GM21367 (cell line): ENCODE results near the gene PGGHG.
"Not testable (repeated sequence)": the region's sequence is repeated elsewhere in the genome, so short reads cannot be mapped to it uniquely, and the experiment has no call there.

Experiments used
- ATAC-seq: cut with Tn5 transposase; IDR thresholded peaks from one replicate; pipeline ENCODE4 v1.9.1; 2021; ENCODE audit not compliant: unreplicated experiment

PGGHG gene

GRCh38 chr11:296171-297050 is 7.5 kb downstream of the PGGHG start:
- no peak for ATAC-seq

DNA sequence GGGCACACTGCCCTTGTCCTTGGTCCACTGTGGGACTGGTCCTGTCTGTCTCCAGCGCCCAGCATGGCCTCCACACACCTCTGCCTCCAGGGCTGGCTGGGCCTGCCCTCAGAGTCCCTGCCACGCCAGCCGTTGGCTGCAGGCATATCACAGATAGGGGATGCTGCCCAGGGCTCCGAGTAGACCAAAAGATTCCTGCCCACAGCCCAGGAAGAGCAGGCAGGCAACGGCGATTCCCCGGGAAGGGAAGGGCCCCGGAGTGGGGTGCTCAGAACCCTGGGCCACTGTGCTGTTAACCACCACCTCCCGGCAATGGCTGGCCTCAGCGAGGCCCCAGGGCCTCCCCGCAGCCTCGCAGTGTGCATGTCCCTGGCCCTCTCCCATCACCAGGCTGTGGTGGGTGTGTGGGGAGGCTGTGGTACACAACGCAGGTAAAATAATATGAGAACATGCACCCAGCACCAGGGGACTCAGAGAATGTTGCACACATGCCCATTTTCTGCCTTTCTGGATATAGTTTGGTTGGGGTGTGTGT is 8.2 kb downstream of the PGGHG start:
- ATAC-seq, result no peak

DNA sequence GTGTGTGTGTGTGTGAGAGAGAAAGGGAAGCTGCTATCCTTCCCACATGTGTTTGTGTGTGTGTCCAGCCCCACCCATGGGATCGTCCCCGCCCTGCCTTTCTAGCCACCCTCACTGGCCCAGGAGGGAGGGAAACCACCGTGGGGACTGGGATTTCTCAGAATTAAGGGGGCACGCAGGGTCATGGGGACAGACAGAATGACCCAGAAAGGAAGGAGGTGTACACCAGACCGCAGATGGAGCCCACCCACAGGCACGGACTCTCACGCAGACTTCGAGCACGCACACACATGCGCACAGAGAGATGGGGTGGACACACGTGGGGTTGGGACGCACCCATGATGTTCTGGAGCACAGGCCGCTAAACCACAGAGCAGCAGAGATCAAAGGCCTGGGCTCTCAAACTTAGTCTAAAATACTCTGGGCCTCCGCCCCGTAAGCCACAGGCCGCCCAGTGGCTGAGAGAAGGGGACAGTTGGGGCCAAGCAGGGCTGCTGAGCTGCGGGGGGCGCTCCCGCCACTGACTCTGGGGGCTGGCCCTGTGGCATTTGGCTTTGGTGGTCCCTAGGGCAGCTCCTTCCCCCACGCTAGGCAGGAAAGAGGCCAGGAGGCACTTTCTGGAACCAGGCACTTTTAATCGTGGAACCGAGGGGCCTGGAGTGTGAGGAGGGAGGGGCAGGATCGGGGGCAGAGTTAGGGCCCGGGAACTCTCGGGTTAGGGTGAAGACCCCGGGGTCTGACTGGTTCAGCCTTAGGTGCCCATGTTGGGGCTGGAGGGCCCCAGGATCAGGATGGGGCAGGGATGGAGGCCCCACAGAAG is 8.9 kb downstream of the PGGHG start:
- ATAC-seq, result no peak

- ATAC-seq, result no peak
Measured at GRCh38 chr11:298406-299065, 9.6 kb downstream of the PGGHG start.

GRCh38 chr11:299081-299891 is 10.4 kb downstream of the PGGHG start, which contains the start of gene IFITM5:
Gene IFITM5 (minus strand): TSS chr11:299526. CDS start chr11:299490, 36 bp downstream.
- ATAC-seq, result no peak

DNA sequence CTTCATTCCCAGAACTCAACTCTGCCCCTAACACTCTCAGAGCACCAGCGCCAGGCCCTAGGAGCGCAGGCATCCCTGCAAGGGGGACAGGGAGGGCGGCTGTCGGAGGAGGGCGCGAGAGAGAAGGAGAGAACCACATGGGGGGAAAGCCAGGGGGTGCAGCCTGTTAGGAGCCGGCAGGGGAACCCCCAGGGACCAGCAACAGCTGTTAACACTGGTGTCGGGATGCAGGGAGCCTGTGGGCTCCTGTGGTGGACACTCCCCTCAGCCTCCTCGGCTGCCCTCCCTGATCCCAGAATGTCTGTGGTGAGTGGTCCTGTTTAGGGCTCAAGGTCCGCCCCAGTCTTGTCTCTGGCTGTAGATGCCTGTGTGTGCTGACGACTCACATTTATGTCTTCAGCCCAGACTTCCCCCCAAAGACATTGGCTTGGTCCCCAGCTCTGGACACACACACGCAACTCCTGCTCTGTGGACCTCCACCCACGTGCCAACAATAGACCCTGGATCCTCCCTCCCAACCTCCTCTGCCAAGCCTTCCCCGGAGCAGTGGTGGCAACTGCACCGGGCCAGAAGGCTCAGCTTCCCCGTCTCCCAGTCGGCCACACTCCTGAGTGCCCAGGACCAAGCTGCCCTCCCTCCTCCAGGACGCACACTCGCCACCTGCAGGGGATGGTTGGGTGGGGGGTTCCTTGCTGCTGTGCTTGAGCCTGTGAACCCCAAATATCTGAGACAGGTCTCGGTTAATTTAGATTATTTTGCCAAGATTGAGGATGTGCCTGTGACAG is 11.2 kb downstream of the PGGHG start:
- no peak for ATAC-seq

- ATAC-seq, result no peak
Measured at GRCh38 chr11:303363-303762, 14.4 kb downstream of the PGGHG start.

GRCh38 chr11:304061-304506 is 15.2 kb downstream of the PGGHG start:
- ATAC-seq, result no peak

- no peak for ATAC-seq
Measured at GRCh38 chr11:304915-305843, 16.3 kb downstream of the PGGHG start.

- ATAC-seq, result no peak
Measured at GRCh38 chr11:305844-306211, 16.9 kb downstream of the PGGHG start.

DNA sequence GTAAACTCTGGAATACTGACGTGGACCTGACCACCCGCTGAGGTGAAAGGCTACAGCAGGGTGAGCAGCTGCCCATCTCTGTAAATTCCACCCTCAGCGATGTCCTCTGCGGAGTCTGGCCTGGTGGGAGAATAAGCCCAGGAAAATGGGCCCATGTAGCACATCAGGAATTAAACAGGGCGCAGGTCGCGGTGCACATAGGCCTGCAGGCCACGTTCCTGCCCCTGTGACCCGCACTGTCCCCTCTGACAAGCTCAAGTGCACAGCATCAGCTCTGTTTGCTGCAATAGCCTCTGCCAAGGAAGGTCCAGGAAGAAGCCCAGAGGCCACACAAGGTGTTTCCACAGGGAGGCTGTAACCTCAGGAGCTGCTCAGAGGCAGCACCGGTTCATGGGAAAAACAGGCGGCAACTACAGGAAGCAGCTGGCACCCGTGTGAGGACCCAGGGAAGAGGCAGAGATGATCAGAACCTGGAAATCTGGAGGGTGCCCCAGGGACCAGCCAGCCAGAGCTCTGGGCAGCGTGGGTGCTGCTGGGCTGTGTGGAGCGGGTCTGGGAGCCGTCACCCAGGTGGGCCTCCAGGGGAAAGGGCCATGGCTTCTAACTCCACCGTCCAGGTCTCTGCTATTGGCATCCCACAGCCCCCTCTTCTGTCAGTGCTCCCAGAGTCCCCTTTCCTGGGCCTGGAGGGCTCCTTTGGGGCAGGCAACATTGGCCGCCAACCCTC is 17.9 kb downstream of the PGGHG start:
- ATAC-seq, result no peak

DNA sequence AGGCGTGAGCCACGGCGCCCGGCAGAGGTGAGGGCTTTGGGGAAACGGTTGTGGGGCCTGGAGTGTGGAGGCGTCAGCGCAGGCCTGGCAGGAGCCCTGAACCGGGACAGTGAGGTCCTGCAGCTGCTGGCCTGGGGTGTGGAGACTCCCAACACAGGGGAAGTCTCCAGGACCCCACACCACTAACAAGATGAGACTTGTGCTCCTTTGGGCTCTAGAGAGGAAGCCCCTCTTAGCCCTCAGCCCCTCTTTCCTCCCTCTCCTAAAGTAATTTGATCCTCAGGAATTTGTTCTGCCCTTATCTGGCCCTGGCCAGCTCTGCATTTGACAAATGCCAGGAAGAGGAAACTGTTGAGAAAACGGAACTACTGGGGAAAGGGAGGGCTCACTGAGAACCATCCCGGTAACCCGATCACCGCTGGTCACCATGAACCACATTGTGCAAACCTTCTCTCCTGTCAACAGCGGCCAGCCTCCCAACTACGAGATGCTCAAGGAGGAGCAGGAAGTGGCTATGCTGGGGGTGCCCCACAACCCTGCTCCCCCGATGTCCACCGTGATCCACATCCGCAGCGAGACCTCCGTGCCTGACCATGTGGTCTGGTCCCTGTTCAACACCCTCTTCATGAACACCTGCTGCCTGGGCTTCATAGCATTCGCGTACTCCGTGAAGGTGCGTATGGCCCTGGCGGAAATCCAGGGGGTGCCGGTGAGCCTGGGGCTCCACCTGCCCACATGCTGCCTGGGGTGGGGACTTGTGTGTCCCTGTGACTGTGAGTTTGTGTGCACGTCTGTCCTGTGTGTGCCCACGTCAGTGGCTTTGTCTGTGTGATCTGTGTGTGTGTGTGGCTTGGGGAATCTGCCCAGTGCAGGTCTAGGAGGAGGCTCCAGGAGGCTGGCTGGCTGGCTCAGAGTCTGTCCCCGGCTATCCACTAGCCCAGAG is 19.1 kb downstream of the PGGHG start, which contains the start of gene IFITM2:
Gene IFITM2, plus strand, starts transcription at position 51 of the 943 bp plus-strand sequence. Its CDS starts 377 bp downstream, at position 428.
- not testable (repeated sequence) for ATAC-seq

DNA sequence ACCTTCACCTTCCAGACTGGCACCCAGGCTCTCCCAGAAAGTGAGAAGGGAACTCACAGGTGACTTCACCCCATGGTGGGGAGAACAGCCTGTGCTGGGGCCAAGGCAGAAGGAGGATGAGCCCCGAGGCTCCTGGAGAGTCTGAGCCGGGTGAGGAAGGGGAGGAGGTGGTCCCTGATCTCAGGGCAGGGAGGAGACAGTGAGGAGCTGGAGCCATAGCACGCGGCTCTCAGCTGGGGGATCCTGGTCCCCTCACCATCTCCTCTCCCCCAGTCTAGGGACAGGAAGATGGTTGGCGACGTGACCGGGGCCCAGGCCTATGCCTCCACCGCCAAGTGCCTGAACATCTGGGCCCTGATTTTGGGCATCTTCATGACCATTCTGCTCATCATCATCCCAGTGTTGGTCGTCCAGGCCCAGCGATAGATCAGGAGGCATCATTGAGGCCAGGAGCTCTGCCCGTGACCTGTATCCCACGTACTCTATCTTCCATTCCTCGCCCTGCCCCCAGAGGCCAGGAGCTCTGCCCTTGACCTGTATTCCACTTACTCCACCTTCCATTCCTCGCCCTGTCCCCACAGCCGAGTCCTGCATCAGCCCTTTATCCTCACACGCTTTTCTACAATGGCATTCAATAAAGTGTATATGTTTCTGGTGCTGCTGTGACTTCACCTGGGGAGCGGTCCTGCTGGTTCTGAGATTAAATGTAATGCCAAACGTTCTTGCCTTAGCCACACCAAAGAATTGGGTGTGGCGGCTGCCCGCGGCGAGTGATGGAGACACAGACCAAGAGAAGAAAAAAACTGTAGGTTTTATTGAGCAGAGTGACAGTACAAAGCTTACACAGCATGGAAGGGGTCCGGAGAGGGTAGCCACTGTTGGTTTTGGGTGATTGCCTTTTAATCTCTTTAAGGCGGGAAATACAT is 20.1 kb downstream of the PGGHG start:
- ATAC-seq, result not testable (repeated sequence)

- not testable (repeated sequence) for ATAC-seq
Measured at GRCh38 chr11:309979-310572, 21.1 kb downstream of the PGGHG start.
